Adrenal gland (tissue), 5 donors: Measurements from ENCODE around the gene DOCK1.

ENCODE experiments used
- POLR2A ChIP-seq, 2 donors: fragments of 450-650 bp; IDR thresholded peaks; one replicate each; pipeline ENCODE4 v1.6.1; 2017; ENCODE audit warnings: antibody characterized with exemption in 2 of 2, mild to moderate bottlenecking in 2 of 2, moderate library complexity in 1 of 2
- TF ChIP-seq, protein P1 (sequence below), 6 experiments: fragments of 450-650 bp in 4 of 6; fragments of 200-600 bp in 2 of 6; sonication (generic) in 1 of 6; IDR thresholded peaks; 1 replicate in 5 of 6; 2 replicates in 1 of 6; pipeline versions ENCODE4 v1.5.1 to v1.8.0; 2016 to 2021; ENCODE audit warnings: antibody characterized with exemption in 6 of 6, mild to moderate bottlenecking in 2 of 6, moderate library complexity in 1 of 6
- donor health status: DM: no; HTN: no; CAD: no.

DNA sequence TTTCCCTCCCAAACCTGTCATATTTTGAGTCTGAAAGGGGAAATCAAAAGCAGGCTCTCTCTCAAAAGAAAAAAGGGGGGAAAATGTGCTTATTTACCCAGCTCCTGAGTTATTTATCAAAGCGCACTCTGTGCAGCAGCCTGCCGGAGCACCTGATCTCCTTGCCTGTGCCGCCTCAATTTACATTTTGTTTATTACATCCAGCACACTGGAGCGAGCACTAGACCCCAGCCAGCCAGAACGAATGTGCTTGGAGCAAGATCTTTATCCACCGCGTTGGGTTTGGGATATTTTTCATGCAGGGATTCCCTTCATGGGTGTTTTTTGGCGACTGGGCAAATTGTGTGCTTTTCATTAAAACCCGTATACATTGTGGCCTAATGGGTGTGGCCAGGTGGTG lies 453.1 kb downstream of the DOCK1 start:
- TF ChIP-seq, protein P1, sequence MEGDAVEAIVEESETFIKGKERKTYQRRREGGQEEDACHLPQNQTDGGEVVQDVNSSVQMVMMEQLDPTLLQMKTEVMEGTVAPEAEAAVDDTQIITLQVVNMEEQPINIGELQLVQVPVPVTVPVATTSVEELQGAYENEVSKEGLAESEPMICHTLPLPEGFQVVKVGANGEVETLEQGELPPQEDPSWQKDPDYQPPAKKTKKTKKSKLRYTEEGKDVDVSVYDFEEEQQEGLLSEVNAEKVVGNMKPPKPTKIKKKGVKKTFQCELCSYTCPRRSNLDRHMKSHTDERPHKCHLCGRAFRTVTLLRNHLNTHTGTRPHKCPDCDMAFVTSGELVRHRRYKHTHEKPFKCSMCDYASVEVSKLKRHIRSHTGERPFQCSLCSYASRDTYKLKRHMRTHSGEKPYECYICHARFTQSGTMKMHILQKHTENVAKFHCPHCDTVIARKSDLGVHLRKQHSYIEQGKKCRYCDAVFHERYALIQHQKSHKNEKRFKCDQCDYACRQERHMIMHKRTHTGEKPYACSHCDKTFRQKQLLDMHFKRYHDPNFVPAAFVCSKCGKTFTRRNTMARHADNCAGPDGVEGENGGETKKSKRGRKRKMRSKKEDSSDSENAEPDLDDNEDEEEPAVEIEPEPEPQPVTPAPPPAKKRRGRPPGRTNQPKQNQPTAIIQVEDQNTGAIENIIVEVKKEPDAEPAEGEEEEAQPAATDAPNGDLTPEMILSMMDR (IDR thresholded peaks at IDR 0.05): no peak
- TF ChIP-seq POLR2A (IDR thresholded peaks at IDR 0.05): no peak
